ENCODE data around the gene PIP5K1C. TPM values are rescaled to one million over a fixed set of nuclear protein-coding genes. Genes with fewer than 3 reads are reported as not detected.

The PIP5K1C gene
- total and polyA plus RNA-seq, 9 of the 15 experiments (the other 6 are each of a cell fraction or from before 2014, with no cell fraction given), result 0.38 to 22.1 (median 4.1) TPM

DNA sequence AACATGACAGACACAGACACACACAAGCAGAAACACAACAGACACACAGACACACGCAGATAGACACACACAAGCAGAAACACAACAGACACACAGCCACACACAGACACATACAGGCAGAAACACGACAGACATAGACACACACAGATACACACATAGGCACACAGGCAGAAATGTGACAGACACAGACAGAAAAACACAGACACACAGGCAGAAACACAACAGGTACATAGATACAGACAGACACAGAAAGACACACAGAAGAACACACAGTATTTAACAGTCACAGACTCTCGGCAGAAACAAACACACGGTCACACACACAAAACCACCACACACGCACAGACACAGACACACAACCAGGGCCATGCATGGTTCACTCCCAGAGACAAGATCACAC is 94.5 kb downstream of the PIP5K1C start (continued):
- TF ChIP-seq MEF2A (IDR thresholded peaks at IDR 0.05; ENCODE audit: control insufficient read depth, low read depth, low read length) (no peak), FOS (IDR thresholded peaks at IDR 0.05; ENCODE audit: extremely low read depth, insufficient read length) (no peak), BMI1 (IDR thresholded peaks at IDR 0.05; ENCODE audit: low read length) (no peak), NFE2L1 (tag; IDR thresholded peaks at IDR 0.05; ENCODE audit: borderline replicate concordance, low read depth) (no peak), NRF1 (conservative IDR thresholded peaks at IDR 0.05 in 1 of 2, IDR thresholded peaks at IDR 0.05 in 1 of 2) (no peak), KAT2B (IDR thresholded peaks at IDR 0.05; ENCODE audit: low read depth, low read length) (no peak), ZNF431 (CRISPR knock-in tag; IDR thresholded peaks at IDR 0.05) (0 out of 2 replicates have a peak, but pooled peaks have one; percentile 37), KHSRP (IDR thresholded peaks at IDR 0.05) (no peak), SIN3B (IDR thresholded peaks at IDR 0.05; ENCODE audit: low read depth) (no peak), ZNF444 (CRISPR knock-in tag; IDR thresholded peaks at IDR 0.05) (no peak), ZNF212 (CRISPR knock-in tag; IDR thresholded peaks at IDR 0.05) (no peak), PRPF4 (IDR thresholded peaks at IDR 0.05; ENCODE audit: insufficient read depth, low read depth, low read length, poor library complexity, severe bottlenecking) (no peak), SMARCA4 (IDR thresholded peaks at IDR 0.05) (peak; percentile 48; the same call in 1 of the 2 replicates), CCNT2 (IDR thresholded peaks at IDR 0.05; ENCODE audit: borderline replicate concordance, extremely low read depth, insufficient read length, low read depth, low read length) (no peak), RAD51 (IDR thresholded peaks at IDR 0.05; ENCODE audit: borderline replicate concordance, low read depth) (no peak), NBN (IDR thresholded peaks at IDR 0.05; ENCODE audit: low read depth) (peak; percentile 63; the same call in 1 of the 2 replicates), ZNF174 (CRISPR knock-in tag; IDR thresholded peaks at IDR 0.05) (no peak), LARP7 (IDR thresholded peaks at IDR 0.05) (peak; percentile 79; the same call in 1 of the 2 replicates)
- TF ChIP-seq, protein P1, sequence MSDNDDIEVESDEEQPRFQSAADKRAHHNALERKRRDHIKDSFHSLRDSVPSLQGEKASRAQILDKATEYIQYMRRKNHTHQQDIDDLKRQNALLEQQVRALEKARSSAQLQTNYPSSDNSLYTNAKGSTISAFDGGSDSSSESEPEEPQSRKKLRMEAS (CRISPR knock-in tag; IDR thresholded peaks at IDR 0.05), result no peak
- TF ChIP-seq, protein P2, sequence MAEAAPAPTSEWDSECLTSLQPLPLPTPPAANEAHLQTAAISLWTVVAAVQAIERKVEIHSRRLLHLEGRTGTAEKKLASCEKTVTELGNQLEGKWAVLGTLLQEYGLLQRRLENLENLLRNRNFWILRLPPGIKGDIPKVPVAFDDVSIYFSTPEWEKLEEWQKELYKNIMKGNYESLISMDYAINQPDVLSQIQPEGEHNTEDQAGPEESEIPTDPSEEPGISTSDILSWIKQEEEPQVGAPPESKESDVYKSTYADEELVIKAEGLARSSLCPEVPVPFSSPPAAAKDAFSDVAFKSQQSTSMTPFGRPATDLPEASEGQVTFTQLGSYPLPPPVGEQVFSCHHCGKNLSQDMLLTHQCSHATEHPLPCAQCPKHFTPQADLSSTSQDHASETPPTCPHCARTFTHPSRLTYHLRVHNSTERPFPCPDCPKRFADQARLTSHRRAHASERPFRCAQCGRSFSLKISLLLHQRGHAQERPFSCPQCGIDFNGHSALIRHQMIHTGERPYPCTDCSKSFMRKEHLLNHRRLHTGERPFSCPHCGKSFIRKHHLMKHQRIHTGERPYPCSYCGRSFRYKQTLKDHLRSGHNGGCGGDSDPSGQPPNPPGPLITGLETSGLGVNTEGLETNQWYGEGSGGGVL (CRISPR knock-in tag; IDR thresholded peaks at IDR 0.05), result no peak
- TF ChIP-seq, protein P3, sequence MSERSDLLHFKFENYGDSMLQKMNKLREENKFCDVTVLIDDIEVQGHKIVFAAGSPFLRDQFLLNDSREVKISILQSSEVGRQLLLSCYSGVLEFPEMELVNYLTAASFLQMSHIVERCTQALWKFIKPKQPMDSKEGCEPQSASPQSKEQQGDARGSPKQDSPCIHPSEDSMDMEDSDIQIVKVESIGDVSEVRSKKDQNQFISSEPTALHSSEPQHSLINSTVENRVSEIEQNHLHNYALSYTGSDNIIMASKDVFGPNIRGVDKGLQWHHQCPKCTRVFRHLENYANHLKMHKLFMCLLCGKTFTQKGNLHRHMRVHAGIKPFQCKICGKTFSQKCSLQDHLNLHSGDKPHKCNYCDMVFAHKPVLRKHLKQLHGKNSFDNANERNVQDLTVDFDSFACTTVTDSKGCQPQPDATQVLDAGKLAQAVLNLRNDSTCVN (CRISPR knock-in tag; IDR thresholded peaks at IDR 0.05), result peak; percentile 56; the same call in 1 of the 2 replicates
- TF ChIP-seq, protein P4, sequence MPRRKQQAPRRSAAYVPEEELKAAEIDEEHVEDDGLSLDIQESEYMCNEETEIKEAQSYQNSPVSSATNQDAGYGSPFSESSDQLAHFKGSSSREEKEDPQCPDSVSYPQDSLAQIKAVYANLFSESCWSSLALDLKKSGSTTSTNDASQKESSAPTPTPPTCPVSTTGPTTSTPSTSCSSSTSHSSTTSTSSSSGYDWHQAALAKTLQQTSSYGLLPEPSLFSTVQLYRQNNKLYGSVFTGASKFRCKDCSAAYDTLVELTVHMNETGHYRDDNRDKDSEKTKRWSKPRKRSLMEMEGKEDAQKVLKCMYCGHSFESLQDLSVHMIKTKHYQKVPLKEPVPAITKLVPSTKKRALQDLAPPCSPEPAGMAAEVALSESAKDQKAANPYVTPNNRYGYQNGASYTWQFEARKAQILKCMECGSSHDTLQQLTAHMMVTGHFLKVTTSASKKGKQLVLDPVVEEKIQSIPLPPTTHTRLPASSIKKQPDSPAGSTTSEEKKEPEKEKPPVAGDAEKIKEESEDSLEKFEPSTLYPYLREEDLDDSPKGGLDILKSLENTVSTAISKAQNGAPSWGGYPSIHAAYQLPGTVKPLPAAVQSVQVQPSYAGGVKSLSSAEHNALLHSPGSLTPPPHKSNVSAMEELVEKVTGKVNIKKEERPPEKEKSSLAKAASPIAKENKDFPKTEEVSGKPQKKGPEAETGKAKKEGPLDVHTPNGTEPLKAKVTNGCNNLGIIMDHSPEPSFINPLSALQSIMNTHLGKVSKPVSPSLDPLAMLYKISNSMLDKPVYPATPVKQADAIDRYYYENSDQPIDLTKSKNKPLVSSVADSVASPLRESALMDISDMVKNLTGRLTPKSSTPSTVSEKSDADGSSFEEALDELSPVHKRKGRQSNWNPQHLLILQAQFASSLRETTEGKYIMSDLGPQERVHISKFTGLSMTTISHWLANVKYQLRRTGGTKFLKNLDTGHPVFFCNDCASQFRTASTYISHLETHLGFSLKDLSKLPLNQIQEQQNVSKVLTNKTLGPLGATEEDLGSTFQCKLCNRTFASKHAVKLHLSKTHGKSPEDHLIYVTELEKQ (CRISPR knock-in tag; IDR thresholded peaks at IDR 0.05), result no peak
- TF ChIP-seq, protein P5, sequence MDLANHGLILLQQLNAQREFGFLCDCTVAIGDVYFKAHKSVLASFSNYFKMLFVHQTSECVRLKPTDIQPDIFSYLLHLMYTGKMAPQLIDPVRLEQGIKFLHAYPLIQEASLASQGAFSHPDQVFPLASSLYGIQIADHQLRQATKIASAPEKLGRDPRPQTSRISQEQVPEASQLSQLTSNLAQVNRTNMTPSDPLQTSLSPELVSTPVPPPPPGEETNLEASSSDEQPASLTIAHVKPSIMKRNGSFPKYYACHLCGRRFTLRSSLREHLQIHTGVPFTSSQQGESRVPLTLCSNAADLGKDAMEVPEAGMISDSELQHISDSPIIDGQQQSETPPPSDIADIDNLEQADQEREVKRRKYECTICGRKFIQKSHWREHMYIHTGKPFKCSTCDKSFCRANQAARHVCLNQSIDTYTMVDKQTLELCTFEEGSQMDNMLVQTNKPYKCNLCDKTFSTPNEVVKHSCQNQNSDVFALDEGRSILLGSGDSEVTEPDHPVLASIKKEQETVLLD (IDR thresholded peaks at IDR 0.05), result no peak
